Activated T-helper 2 cell treated with anti-CD3 and anti-CD28 coated beads, Interferon-gamma antibody, Interleukin-2, Interleukin-4, amounts not matched to agents 10 μg/mL and 5 μg/mL and 100 μg/mL, durations not matched to agents 14 hours and 24 hours and 36 hours (primary cell): ENCODE measurements around the gene VPS37C. TPM values are rescaled to one million over a fixed set of nuclear protein-coding genes. Genes with fewer than 3 reads are reported as not detected.
"Not testable (repeated sequence)": the region's sequence is repeated elsewhere in the genome, so short reads cannot be mapped to it uniquely, and the experiment has no call there.

Experiments
- DNase-seq: peaks from one replicate; pipeline ENCODE4 v3.0.0; 2021; ENCODE audit warnings: low spot score
- H3K27ac Mint-ChIP-seq: one replicate; pipeline ENCODE4 v1.8.0; 2021; ENCODE audit warnings: mixed read lengths
- H3K27me3 Mint-ChIP-seq: one replicate; pipeline ENCODE4 v1.8.0; 2021; ENCODE audit warnings: low read depth, mixed read lengths
- H3K36me3 Mint-ChIP-seq: one replicate; pipeline ENCODE4 v1.8.0; 2021; ENCODE audit warnings: low read depth, mixed read lengths
- H3K4me1 Mint-ChIP-seq: one replicate; pipeline ENCODE4 v1.8.0; 2021; ENCODE audit warnings: low read depth, mixed read lengths
- H3K4me3 Mint-ChIP-seq: one replicate; pipeline ENCODE4 v1.8.0; 2021; ENCODE audit warnings: low read depth, mild to moderate bottlenecking, moderate library complexity, mixed read lengths
- H3K9me3 Mint-ChIP-seq: one replicate; pipeline ENCODE4 v1.8.0; 2021; ENCODE audit warnings: mixed read lengths
- intact Hi-C: fragments of 100-400 bp; cut with micrococcal nuclease; formaldehyde crosslinking; loops from one replicate; pipeline ENCODE4 v1.15.1; 2023
- total RNA-seq: library from RNA; stranded (reverse); gene quantifications from 2 replicates; pipeline ENCODE4 v1.2.3, GENCODE V29; 2022

VPS37C gene
- total RNA-seq, 1 donor from 2014 or later, result 12.5 TPM

DNA sequence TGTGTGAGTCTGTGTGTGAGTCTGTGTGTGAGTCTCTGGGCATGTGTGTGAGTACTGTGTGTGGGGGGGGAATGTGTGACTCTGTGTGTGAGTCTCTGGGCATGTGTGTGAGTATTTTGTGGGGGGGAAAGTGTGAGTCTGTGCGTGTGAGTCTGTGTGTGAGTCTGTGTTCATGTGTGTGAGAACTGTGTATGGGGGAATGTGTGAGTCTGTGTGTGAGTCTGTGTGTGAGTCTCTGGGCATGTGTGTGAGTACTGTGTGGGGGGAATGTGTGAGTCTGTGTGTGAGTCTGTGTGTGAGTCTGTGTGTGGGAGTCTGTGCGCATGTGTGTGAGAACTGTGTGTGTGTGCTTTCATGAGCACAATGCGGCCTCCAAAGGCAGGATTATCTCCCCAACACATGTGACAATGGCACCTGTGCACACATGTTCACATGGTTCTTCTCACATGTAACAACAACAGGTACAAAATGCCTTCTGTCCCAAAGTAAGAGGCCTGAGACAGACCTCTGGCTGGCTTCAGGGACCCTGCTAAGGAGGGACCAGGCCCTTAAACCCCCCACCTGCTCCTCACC is 57.3 kb downstream of the VPS37C start:
- DNase-seq, result no peak
- Mint-ChIP-seq H3K9me3 (no peaks in the 10 kb centered on the region), H3K27me3 (no peaks in the 10 kb centered on the region), H3K36me3 (peaks cover 65% of the 10 kb centered on the region), H3K4me1 (peaks cover 41% of the 10 kb centered on the region), H3K4me3 (no peak overlapping the region), H3K27ac (no peak overlapping the region)
- intact Hi-C loops, result loop anchor here (2.0 kb wide), 1 partner anchor 13 kb away; no protein-coding TSS in a partner anchor

DNA sequence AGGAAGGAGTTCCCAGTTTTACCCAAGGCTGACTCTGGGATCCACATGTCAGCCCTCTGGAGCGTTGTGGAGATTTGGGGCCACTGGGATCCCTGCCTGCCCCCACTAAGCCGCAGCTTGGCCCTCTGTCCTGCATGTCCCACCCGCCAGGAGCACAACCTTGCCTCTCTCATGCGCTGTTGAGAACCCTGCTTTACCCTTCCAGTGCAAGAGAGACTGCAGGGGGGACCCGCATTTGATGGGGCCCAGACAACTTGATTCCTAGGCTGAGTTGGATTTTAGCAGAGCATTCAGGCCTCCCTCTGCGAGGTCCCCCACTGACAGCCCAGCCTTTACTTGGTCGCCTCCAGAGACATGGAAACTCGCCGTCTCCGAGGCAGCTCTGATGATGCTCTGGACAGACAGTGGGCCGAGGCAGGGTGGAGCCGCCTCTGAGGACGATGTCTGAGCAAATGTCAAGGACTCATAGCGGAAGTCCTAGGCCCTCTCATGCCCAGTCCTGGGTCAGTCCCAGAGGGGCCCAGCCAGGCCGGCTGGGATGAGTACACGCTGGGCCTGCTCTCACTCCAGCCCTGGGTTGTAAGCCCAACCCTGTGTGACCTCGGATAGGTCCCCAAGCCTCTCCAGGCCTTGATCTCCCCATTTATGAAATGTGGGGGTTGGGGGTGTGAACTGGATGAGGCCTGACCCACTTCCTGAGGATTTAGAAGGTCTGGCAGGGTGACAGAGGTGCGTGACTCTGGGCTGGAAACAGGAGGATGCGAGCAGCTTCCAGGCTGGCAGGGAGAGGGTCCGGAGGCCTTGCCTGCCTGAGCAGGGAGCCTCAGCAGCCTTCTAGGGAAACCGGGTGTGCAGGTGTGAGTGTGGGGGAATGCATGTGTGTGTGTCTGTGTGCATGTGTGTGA is 58.3 kb downstream of the VPS37C start:
- peaks cover 31% of the 10 kb centered on the region for H3K4me1 Mint-ChIP-seq
- peaks cover 54% of the 10 kb centered on the region for H3K36me3 Mint-ChIP-seq
- H3K27me3 Mint-ChIP-seq, result no peaks in the 10 kb centered on the region
- intact Hi-C loops, result loop anchor here (1.0 to 2.0 kb wide), 2 partner anchors 11 to 14 kb away; no protein-coding TSS in a partner anchor
- no peak for DNase-seq
- H3K9me3 Mint-ChIP-seq, result no peaks in the 10 kb centered on the region
- H3K27ac Mint-ChIP-seq, result no peak overlapping the region
- no peak overlapping the region for H3K4me3 Mint-ChIP-seq

DNA sequence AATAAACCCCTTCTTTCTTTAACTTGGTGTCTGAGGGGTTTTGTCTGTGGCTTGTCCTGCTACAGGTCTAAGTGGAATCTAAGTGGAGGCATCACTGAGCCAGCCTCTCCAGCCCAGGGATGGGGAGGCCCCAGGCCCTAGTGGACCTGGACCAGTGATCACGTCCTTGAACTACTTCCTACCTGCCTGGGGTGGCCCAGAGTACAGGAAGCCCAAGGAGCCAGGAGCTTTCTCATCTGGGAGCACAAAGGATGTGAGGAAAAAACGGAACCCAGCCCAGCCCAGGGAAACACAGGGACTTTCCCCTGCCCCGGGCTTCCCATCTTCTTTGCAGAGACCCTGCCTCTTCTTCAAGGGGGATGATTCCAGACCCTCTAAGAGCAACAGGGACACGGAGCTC is 62.4 kb downstream of the VPS37C start:
- no peak overlapping the region for H3K27ac Mint-ChIP-seq
- no peak for DNase-seq
- intact Hi-C loops, result no loop called here
- no peak overlapping the region for H3K4me3 Mint-ChIP-seq
- peaks cover 16% of the 10 kb centered on the region for H3K36me3 Mint-ChIP-seq
- no peaks in the 10 kb centered on the region for H3K9me3 Mint-ChIP-seq
- H3K27me3 Mint-ChIP-seq, result no peaks in the 10 kb centered on the region
- peaks cover 28% of the 10 kb centered on the region for H3K4me1 Mint-ChIP-seq

DNA sequence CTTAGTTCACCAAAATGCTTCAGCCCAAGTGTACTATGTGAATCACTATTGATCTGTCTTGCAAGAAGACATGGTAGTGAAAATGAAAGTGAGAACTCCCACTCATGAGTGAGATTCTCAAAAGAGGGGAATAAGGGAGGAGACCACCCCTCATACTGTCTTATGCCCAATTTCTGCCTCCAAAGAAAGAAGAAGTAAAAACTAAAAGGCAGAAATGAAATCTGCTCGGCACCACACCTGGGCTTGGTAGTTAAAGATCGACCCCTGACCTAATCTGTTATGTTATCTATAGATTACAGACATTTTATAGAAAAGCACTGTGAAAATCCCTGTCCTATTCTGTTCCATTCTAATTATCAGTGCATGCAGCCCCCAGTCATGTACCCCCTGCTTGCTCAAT is 63.0 kb downstream of the VPS37C start:
- Mint-ChIP-seq H3K36me3 (peaks cover 11% of the 10 kb centered on the region), H3K4me1 (peaks cover 27% of the 10 kb centered on the region)
- intact Hi-C loops, H3K4me3 Mint-ChIP-seq, H3K27me3 Mint-ChIP-seq, DNase-seq, H3K27ac Mint-ChIP-seq, H3K9me3 Mint-ChIP-seq: not testable (repeated sequence)

DNA sequence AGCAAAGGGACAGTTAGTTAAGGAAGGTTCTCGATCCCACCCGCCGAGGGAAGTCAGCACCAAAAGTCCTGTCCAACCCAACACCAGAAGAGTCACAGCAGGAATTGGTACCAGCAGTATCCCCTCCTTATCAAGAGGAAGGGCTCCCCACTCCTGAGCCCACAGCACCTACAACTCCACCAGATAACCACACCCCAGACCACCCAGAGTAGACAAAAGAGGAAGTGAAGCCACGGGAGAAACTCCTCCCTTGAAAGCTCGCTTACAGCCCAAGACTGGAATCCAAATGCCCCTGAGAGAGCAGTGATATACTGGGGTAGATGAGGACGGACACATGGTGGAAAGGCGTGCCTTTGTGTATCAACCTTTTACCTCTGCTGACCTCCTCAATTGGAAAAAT is 66.2 kb downstream of the VPS37C start:
- no peak overlapping the region for H3K4me3 Mint-ChIP-seq
- peaks cover 51% of the 10 kb centered on the region for H3K4me1 Mint-ChIP-seq
- peak overlapping the region; percentile 99 for H3K27ac Mint-ChIP-seq

DNA sequence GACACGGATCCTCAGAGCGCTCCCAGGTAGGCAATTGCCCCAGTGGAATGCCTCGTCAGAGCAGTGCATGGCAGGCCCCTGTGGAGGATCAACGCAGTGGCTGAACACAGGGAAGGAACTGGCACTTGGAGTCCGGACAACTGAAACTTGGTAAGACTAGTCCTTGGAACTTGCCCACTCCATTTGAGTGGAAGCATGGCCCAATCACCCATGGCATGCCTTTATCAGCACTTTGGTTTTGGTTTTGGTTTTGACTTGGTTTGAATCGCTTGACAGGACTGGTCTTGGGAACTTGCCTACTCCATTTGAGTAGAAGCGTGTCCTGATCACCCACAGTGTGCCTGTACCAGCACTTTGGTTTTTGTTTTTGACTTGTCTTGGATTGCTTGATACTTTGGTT is 67.1 kb downstream of the VPS37C start:
- Mint-ChIP-seq H3K36me3 (peaks cover 27% of the 10 kb centered on the region), H3K27ac (peak overlapping the region; percentile 99), H3K4me1 (peaks cover 57% of the 10 kb centered on the region), H3K4me3 (peak overlapping the region; percentile 47)
- DNase-seq, H3K27me3 Mint-ChIP-seq, intact Hi-C loops, H3K9me3 Mint-ChIP-seq: not testable (repeated sequence)

More for the DNA sequence above, 66.2 kb downstream of the VPS37C start:
- Mint-ChIP-seq H3K36me3 (peaks cover 21% of the 10 kb centered on the region), H3K9me3 (no peaks in the 10 kb centered on the region), H3K27me3 (no peaks in the 10 kb centered on the region)
- intact Hi-C loops, result no loop called here
- DNase-seq, result no peak

DNA sequence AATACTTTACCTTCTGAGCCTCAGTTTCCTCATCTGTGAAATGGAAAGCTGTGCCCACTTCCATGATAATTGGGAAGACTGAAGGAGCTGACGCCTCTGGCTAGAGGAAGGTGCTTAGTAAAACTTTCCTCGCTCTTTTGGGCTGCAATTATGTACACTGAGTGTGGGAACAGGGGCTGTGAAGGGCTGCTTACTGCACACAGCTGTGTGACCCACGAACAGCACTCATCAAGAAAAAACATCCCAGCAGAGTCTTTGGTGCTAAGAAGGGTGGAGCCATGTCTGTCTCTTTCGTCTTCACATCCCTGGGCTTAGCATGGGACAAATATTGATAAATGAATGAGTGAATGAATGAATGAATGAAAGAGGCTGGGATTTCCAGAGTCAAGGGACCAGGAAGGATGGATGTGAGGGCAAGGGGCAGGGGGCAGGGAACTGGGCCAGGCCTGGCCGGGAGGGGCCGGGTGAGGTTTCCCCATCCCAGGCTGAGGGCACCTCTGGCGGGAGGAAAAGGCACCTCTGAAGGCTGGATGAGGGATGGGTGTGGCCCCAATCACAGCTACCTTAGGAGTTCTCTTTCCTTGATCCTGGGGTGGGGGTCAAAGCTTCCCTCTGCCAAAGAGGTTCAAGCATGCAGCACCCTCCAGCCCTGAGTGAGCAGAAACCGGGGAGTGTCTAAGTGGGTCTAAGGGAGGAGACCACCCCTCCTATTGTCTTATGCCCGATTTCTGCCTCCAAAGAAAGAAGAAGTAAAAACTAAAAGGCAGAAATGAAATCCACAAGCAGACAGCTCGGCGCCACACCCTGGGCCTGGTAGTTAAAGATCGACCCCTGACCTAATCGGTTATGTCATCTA is 68.1 kb downstream of the VPS37C start:
- Mint-ChIP-seq H3K4me1 (peaks cover 59% of the 10 kb centered on the region), H3K27ac (peak overlapping the region; percentile 99), H3K27me3 (no peaks in the 10 kb centered on the region), H3K4me3 (peak overlapping the region; percentile 94), H3K36me3 (peaks cover 30% of the 10 kb centered on the region), H3K9me3 (no peaks in the 10 kb centered on the region)
- DNase-seq, result no peak
- intact Hi-C loops, result loop anchor here (1.0 kb wide), 1 partner anchor 9 kb away; the partner anchor contains the start of gene CD5

DNA sequence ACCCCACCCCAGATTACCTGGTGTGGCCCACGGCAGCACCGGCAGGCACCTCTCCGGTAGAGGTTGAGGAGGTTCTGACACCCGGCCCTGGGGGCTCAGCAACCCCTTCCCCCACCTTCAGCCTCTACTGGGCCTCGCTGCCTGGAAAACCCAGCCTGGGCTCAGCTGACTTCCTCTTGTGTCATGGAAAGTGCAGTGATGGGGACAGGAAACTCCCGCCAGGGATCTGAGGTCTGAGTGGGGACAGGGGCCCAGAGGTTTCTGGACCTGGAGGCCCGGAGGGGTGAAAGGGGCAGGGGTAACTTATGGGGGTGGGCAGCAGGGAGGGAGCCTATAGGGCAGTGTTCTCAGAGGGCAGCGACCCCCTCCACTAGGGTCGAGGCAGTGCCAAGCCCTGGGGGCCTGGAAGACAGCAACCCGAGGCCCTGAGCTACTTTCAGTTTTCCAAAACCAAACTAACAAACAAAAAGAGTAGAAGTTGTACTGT is 68.9 kb downstream of the VPS37C start:
- Mint-ChIP-seq H3K27ac (peak overlapping the region; percentile 99), H3K4me1 (peaks cover 67% of the 10 kb centered on the region), H3K4me3 (peak overlapping the region; percentile 94), H3K9me3 (no peaks in the 10 kb centered on the region), H3K27me3 (no peaks in the 10 kb centered on the region), H3K36me3 (peaks cover 38% of the 10 kb centered on the region)
- DNase-seq, result peak; percentile 62
- intact Hi-C loops, result loop anchor here (1.0 kb wide), 1 partner anchor 10 kb away; the partner anchor contains the start of gene CD5

DNA sequence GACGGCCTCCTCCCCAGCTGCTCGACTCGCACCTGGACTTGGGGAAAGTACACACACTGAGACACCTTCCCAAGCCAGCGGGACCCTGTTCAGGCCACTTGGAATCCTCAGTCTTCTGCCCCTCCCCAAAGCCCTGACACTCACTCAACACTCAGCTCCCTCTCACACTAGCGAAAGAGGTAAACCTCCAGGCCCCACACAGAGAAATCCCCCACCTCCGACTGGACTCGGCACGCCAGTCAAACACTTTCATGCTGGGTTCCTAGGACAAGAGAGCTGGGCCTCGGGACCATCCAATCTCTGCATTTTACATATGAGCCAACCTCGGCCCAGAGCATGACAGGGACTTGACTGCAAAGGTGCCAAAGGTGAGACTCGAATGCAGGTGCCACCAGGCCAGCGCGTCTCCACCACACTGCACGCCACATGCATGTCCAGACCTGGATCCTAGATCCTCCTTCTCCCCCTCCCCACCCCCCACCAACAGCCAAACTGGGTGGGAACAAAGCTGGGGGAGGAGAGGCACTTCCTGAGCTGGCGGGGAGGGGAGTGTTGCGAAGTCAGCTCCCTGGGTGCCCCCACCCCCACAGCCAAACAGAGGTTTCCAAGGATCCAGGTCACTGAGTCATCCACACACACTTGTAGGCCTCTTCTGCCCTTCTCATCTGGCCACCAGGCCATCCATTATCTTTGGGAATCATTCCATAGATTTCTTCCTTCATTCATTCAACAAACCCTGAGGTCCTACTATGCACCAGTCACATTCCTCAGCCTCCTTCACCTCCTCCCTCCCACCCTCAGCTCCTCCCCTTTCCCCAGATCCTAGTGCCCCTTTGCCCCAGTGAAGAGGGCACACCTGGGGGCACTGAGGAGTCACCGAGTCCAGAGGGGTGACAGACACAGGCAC is 69.6 kb downstream of the VPS37C start:
- H3K4me3 Mint-ChIP-seq, result peak overlapping the region; percentile 94
- peaks cover 67% of the 10 kb centered on the region for H3K4me1 Mint-ChIP-seq
- no peak for DNase-seq
- no peaks in the 10 kb centered on the region for H3K9me3 Mint-ChIP-seq
- peak overlapping the region; percentile 99 for H3K27ac Mint-ChIP-seq
- H3K36me3 Mint-ChIP-seq, result peaks cover 39% of the 10 kb centered on the region
- intact Hi-C loops, result loop anchor here (1.0 kb wide), 3 partner anchors 11 to 30 kb away; partner anchors contain the start of gene CD5
- H3K27me3 Mint-ChIP-seq, result no peaks in the 10 kb centered on the region

DNA sequence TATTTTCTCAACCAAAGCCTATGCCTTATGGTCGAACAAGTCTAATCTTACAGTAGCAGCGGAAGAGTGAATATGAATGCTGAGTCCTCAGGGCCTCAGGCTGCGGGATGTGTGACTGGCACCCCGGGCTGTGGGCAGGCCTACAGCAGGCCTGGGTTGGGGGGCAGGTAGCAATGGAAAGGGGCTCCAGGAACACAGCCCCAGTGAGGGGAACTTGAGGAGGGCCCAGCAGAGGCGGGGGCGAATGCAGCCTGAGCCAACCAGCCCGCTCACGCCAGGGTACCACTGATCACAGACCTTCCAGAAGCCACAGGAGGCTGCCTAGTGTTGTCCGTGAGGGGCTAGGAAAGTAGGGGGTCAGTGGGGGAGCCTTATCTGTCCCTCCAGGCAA is 70.2 kb downstream of the VPS37C start:
- H3K4me1 Mint-ChIP-seq, result peaks cover 64% of the 10 kb centered on the region
- H3K36me3 Mint-ChIP-seq, result peaks cover 39% of the 10 kb centered on the region

DNA sequence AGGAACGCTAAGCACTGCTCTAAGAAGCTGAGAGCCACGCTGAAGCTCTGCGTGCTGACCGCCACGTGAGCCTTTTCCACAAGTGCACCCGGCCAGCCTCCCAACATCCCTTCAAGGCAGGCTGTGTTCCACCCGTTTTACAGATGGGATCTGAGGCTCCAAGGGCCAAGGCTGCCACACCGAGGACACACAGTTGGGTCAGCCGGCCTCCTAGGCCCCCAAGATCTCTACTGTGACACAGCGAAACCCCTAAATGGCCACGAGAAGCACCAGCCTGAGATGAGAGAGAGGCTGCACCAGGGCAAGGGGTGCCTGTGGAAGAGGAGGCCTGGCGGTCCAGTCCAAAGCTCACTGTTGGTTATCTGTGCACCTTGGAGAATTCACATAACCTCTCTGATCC is 70.7 kb downstream of the VPS37C start:
- peaks cover 39% of the 10 kb centered on the region for H3K36me3 Mint-ChIP-seq
- intact Hi-C loops, result no loop called here
- peak overlapping the region; percentile 94 for H3K4me3 Mint-ChIP-seq
- H3K27ac Mint-ChIP-seq, result peak overlapping the region; percentile 99
- no peaks in the 10 kb centered on the region for H3K27me3 Mint-ChIP-seq
- DNase-seq, result no peak
- no peaks in the 10 kb centered on the region for H3K9me3 Mint-ChIP-seq
- peaks cover 60% of the 10 kb centered on the region for H3K4me1 Mint-ChIP-seq

More for the DNA sequence above, 70.2 kb downstream of the VPS37C start:
- Mint-ChIP-seq H3K27ac (peak overlapping the region; percentile 99), H3K4me3 (peak overlapping the region; percentile 94), H3K9me3 (no peaks in the 10 kb centered on the region), H3K27me3 (no peaks in the 10 kb centered on the region)
- DNase-seq, result no peak
- intact Hi-C loops, result loop anchor here (1.0 kb wide), 2 partner anchors 20 to 30 kb away; no protein-coding TSS in a partner anchor
